Ishikawa (cell line): ENCODE measurements around the gene THOC7.

Source experiments
- CEBPB ChIP-seq: IDR thresholded peaks from 2 replicates; pipeline ENCODE4 v1.6.1; 2012
- EP300 ChIP-seq: IDR thresholded peaks from 2 replicates; pipeline ENCODE4 v1.6.1; 2012; ENCODE audit warnings: borderline replicate concordance
- FOXM1 ChIP-seq: IDR thresholded peaks from 2 replicates; pipeline ENCODE4 v1.6.1; 2012; ENCODE audit warnings: low read depth, borderline replicate concordance
- NFIC ChIP-seq: IDR thresholded peaks from 2 replicates; pipeline ENCODE4 v1.6.1; 2012
- RAD21 ChIP-seq: IDR thresholded peaks from 2 replicates; pipeline ENCODE4 v1.6.1; 2012; ENCODE audit warnings: low read depth
- REST ChIP-seq: IDR thresholded peaks from 2 replicates; pipeline ENCODE4 v1.6.1; 2012; ENCODE audit warnings: low read depth, mild to moderate bottlenecking
- TAF1 ChIP-seq: IDR thresholded peaks from 2 replicates; pipeline ENCODE4 v1.6.1; 2012; ENCODE audit warnings: low read depth, mild to moderate bottlenecking
- TEAD4 ChIP-seq: IDR thresholded peaks from 2 replicates; pipeline ENCODE4 v1.6.1; 2012
- USF1 ChIP-seq: IDR thresholded peaks from 2 replicates; pipeline ENCODE4 v1.6.1; 2012
- YY1 ChIP-seq: IDR thresholded peaks from 2 replicates; pipeline ENCODE4 v1.6.1; 2012; ENCODE audit warnings: low read depth

GRCh38 chr3:63876260-63876659, 12.7 kb upstream of the THOC7 start:
- TF ChIP-seq REST (no peak), NFIC (no peak), TAF1 (no peak), FOXM1 (no peak), CEBPB (no peak), RAD21 (no peak), TEAD4 (no peak), EP300 (no peak), USF1 (no peak), YY1 (no peak)
